Glutamatergic neuron (in vitro differentiated cells): Measurements from ENCODE around the gene OR4E2. TPM values are rescaled to one million over a fixed set of nuclear protein-coding genes. Genes with fewer than 3 reads are reported as not detected.

Source experiments
- DNase-seq: peaks from one replicate; pipeline ENCODE4 v3.0.0; 2022
- H3K27ac Mint-ChIP-seq: one replicate; pipeline ENCODE4 v1.8.0; 2020; ENCODE audit warnings: mild to moderate bottlenecking, mixed read lengths, inconsistent platforms; ENCODE audit not compliant: unreplicated experiment
- H3K27me3 Mint-ChIP-seq: one replicate; pipeline ENCODE4 v1.8.0; 2020; ENCODE audit warnings: mild to moderate bottlenecking, moderate library complexity, mixed read lengths, inconsistent platforms; ENCODE audit not compliant: unreplicated experiment
- H3K36me3 Mint-ChIP-seq: one replicate; pipeline ENCODE4 v1.8.0; 2020; ENCODE audit warnings: mild to moderate bottlenecking, mixed read lengths, inconsistent platforms; ENCODE audit not compliant: unreplicated experiment
- H3K4me1 Mint-ChIP-seq: one replicate; pipeline ENCODE4 v1.8.0; 2020; ENCODE audit warnings: mild to moderate bottlenecking, low read depth, mixed read lengths, inconsistent platforms; ENCODE audit not compliant: unreplicated experiment
- H3K4me3 Mint-ChIP-seq: one replicate; pipeline ENCODE4 v1.8.0; 2020; ENCODE audit warnings: mild to moderate bottlenecking, mixed read lengths, inconsistent platforms; ENCODE audit not compliant: unreplicated experiment
- H3K9me3 Mint-ChIP-seq: one replicate; pipeline ENCODE4 v1.8.0; 2020; ENCODE audit warnings: mild to moderate bottlenecking, moderate library complexity, mixed read lengths, inconsistent platforms; ENCODE audit not compliant: unreplicated experiment
- total RNA-seq: library from RNA; stranded (reverse); fragmentation: NEBNext Ultra II Directional; extraction: Animal tissue kit (Norgen Biotek cat#: 25700); gene quantifications from one replicate; pipeline ENCODE4 v1.2.1, GENCODE V29; 2021; ENCODE audit not compliant: unreplicated experiment
- TF ChIP-seq, protein P1 (sequence below): fragments of 200-600 bp; sonication (generic); IDR thresholded peaks from one replicate; pipeline ENCODE4 v1.5.0; 2021; ENCODE audit not compliant: partially characterized antibody, unreplicated experiment

The OR4E2 gene
- total RNA-seq, 1 donor from 2014 or later: not detected

GRCh38 chr14:21671371-21671770 is 17.7 kb downstream of the OR4E2 start:
- no peak for DNase-seq
- H3K27me3 Mint-ChIP-seq: no peaks in the 10 kb centered on the region
- H3K27ac Mint-ChIP-seq: no peak overlapping the region
- no peak overlapping the region for H3K4me3 Mint-ChIP-seq
- no peaks in the 10 kb centered on the region for H3K9me3 Mint-ChIP-seq
- TF ChIP-seq, protein P1, sequence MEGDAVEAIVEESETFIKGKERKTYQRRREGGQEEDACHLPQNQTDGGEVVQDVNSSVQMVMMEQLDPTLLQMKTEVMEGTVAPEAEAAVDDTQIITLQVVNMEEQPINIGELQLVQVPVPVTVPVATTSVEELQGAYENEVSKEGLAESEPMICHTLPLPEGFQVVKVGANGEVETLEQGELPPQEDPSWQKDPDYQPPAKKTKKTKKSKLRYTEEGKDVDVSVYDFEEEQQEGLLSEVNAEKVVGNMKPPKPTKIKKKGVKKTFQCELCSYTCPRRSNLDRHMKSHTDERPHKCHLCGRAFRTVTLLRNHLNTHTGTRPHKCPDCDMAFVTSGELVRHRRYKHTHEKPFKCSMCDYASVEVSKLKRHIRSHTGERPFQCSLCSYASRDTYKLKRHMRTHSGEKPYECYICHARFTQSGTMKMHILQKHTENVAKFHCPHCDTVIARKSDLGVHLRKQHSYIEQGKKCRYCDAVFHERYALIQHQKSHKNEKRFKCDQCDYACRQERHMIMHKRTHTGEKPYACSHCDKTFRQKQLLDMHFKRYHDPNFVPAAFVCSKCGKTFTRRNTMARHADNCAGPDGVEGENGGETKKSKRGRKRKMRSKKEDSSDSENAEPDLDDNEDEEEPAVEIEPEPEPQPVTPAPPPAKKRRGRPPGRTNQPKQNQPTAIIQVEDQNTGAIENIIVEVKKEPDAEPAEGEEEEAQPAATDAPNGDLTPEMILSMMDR: no peak
- H3K36me3 Mint-ChIP-seq: no peaks in the 10 kb centered on the region
- no peaks in the 10 kb centered on the region for H3K4me1 Mint-ChIP-seq

GRCh38 chr14:21672116-21672515 is 18.5 kb downstream of the OR4E2 start:
- Mint-ChIP-seq H3K4me3 (no peak overlapping the region), H3K9me3 (no peaks in the 10 kb centered on the region), H3K27me3 (no peaks in the 10 kb centered on the region), H3K4me1 (no peaks in the 10 kb centered on the region), H3K36me3 (no peaks in the 10 kb centered on the region), H3K27ac (no peak overlapping the region)
- no peak for DNase-seq
- TF ChIP-seq, protein P1: no peak

GRCh38 chr14:21673718-21674117 is 20.1 kb downstream of the OR4E2 start, which contains the start of gene OR4E1:
TSS of gene OR4E1 (minus strand) at chr14:21673818. CDS start at chr14:21670935, 2,883 bp downstream.
- no peaks in the 10 kb centered on the region for H3K36me3 Mint-ChIP-seq
- TF ChIP-seq, protein P1: no peak
- no peaks in the 10 kb centered on the region for H3K27me3 Mint-ChIP-seq
- H3K4me3 Mint-ChIP-seq: no peak within 1 kb of the TSS
- no peaks in the 10 kb centered on the region for H3K9me3 Mint-ChIP-seq
- DNase-seq: no peak
- no peaks in the 10 kb centered on the region for H3K4me1 Mint-ChIP-seq
- H3K27ac Mint-ChIP-seq: no peak within 1 kb of the TSS

- Mint-ChIP-seq H3K9me3 (no peaks in the 10 kb centered on the region), H3K36me3 (no peaks in the 10 kb centered on the region), H3K4me3 (no peak overlapping the region), H3K27ac (no peak overlapping the region), H3K27me3 (no peaks in the 10 kb centered on the region), H3K4me1 (no peaks in the 10 kb centered on the region)
- no peak for DNase-seq
- TF ChIP-seq, protein P1: no peak
Measured at GRCh38 chr14:21675566-21675965, 21.9 kb downstream of the OR4E2 start.

GRCh38 chr14:21680072-21680471 is 26.4 kb downstream of the OR4E2 start:
- Mint-ChIP-seq H3K4me1 (no peaks in the 10 kb centered on the region), H3K27me3 (peaks cover 2% of the 10 kb centered on the region), H3K36me3 (no peaks in the 10 kb centered on the region), H3K27ac (no peak overlapping the region), H3K9me3 (peaks cover 2% of the 10 kb centered on the region), H3K4me3 (no peak overlapping the region)
- TF ChIP-seq, protein P1: no peak
- DNase-seq: no peak
